Gastroesophageal sphincter (tissue), 3 donors: ENCODE data around the gene ABCC6.

Experiments
- CTCF ChIP-seq, 4 experiments: fragments of 200-600 bp in 2 of 4; fragments of 450-650 bp in 2 of 4; sonication (generic) in 1 of 4; IDR thresholded peaks; one replicate each; pipeline ENCODE4 v1.5.1; 2017 to 2019; ENCODE audit warnings: antibody characterized with exemption in 4 of 4, mild to moderate bottlenecking in 2 of 4, moderate library complexity in 2 of 4
- EP300 ChIP-seq: sonication (generic); formaldehyde crosslinking; IDR thresholded peaks from one replicate; pipeline ENCODE4 v1.6.1; 2017; ENCODE audit warnings: antibody characterized with exemption, mild to moderate bottlenecking
- POLR2A ChIP-seq, 2 donors: fragments of 450-650 bp; IDR thresholded peaks; one replicate each; pipeline ENCODE4 v1.6.1; 2017; ENCODE audit warnings: antibody characterized with exemption in 2 of 2, mild to moderate bottlenecking in 2 of 2, moderate library complexity in 1 of 2
- POLR2AphosphoS5 ChIP-seq: sonication (generic); formaldehyde crosslinking; IDR thresholded peaks from one replicate; pipeline ENCODE4 v1.6.1; 2017; ENCODE audit warnings: antibody characterized with exemption

- no peak for TF ChIP-seq POLR2AphosphoS5
- TF ChIP-seq CTCF (IDR thresholded peaks at IDR 0.05) = no peak
- TF ChIP-seq POLR2A (IDR thresholded peaks at IDR 0.05) = no peak
- no peak for TF ChIP-seq EP300
Measured at GRCh38 chr16:16131659-16132058, 91.6 kb downstream of the ABCC6 start.
